GM12892 (cell line): ENCODE results near the gene PHACTR4. TPM values are rescaled to one million over a fixed set of nuclear protein-coding genes. Genes with fewer than 3 reads are reported as not detected.
"Not testable (repeated sequence)": the region's sequence is repeated elsewhere in the genome, so short reads cannot be mapped to it uniquely, and the experiment has no call there.

Source experiments
- DNase-seq: peaks from one replicate; pipeline ENCODE4 v3.0.0; 2011; ENCODE audit not compliant: insufficient read length
- FAIRE-seq: peaks from 2 replicates; lab custom pipeline; 2011; peaks lifted over from hg19 to GRCh38; lab: Jason Lieb, UNC
- POLR2A ChIP-seq: IDR thresholded peaks from 2 replicates; pipeline ENCODE4 v1.6.1; 2011; ENCODE audit warnings: low read depth, low read length, control low read depth
- POLR2AphosphoS5 ChIP-seq: IDR thresholded peaks from 2 replicates; pipeline ENCODE4 v1.6.1; 2011; ENCODE audit warnings: low read depth, low read length, control low read depth
- TAF1 ChIP-seq: IDR thresholded peaks from 2 replicates; pipeline ENCODE4 v1.6.1; 2011; ENCODE audit warnings: low read depth, mild to moderate bottlenecking, control low read depth, low read length, borderline replicate concordance
- polyA plus RNA-seq: library from polyadenylated mRNA; unstranded; fragments of >200 nt; gene quantifications from one replicate; pipeline ENCODE4 v1.2.1, GENCODE V29; 2012; ENCODE audit warnings: missing spikeins, inconsistent platforms; ENCODE audit not compliant: missing spikeins

PHACTR4 gene
- polyA plus RNA-seq = 13.0 TPM

- TF ChIP-seq TAF1 = peak; percentile 44; the same call in 1 of the 2 replicates
- TF ChIP-seq POLR2A = no peak; the same call in 1 of the 2 replicates
- peak; percentile 67 for TF ChIP-seq POLR2AphosphoS5
- DNase-seq (peak; percentile 86), FAIRE-seq (peak; percentile 96)
These were observed at the start of gene PHACTR4 for GRCh38 chr1:28369371-28370238. Gene PHACTR4, plus strand, starts transcription at chr1:28369740. Its CDS starts 37,708 bp downstream, at chr1:28407448.

GRCh38 chr1:28322194-28322593, 47.3 kb upstream of the PHACTR4 start:
- no peak for DNase-seq
- TF ChIP-seq POLR2A (no peak), POLR2AphosphoS5 (no peak), TAF1 (no peak)
- FAIRE-seq = no peak

GRCh38 chr1:28323720-28324119, 45.8 kb upstream of the PHACTR4 start:
- DNase-seq = no peak
- FAIRE-seq = no peak
- TF ChIP-seq POLR2A (no peak), TAF1 (no peak), POLR2AphosphoS5 (no peak)

GRCh38 chr1:28326515-28326914, 43.0 kb upstream of the PHACTR4 start:
- DNase-seq (no peak), FAIRE-seq (no peak)
- no peak for TF ChIP-seq POLR2A
- no peak for TF ChIP-seq TAF1
- TF ChIP-seq POLR2AphosphoS5 = no peak

GRCh38 chr1:28326984-28327383, 42.6 kb upstream of the PHACTR4 start:
- no peak for DNase-seq
- no peak for TF ChIP-seq TAF1
- no peak for TF ChIP-seq POLR2A
- no peak for TF ChIP-seq POLR2AphosphoS5
- no peak for FAIRE-seq

GRCh38 chr1:28327431-28327830, 42.1 kb upstream of the PHACTR4 start:
- not testable (repeated sequence) for FAIRE-seq, DNase-seq

- FAIRE-seq (no peak), DNase-seq (no peak)
- TF ChIP-seq TAF1 = no peak
- no peak for TF ChIP-seq POLR2AphosphoS5
- TF ChIP-seq POLR2A = no peak
These were observed 41.3 kb upstream of the PHACTR4 start for GRCh38 chr1:28328228-28328648.

- no peak for FAIRE-seq
- DNase-seq = no peak
- TF ChIP-seq POLR2A (peak; percentile 4; the same call in 1 of the 2 replicates), POLR2AphosphoS5 (no peak), TAF1 (no peak)
These were observed 40.0 kb upstream of the PHACTR4 start for GRCh38 chr1:28329395-28330153.

GRCh38 chr1:28338897-28339296, 30.6 kb upstream of the PHACTR4 start:
- TF ChIP-seq POLR2A (no peak), TAF1 (no peak), POLR2AphosphoS5 (no peak)
- no peak for FAIRE-seq
- DNase-seq = no peak

- FAIRE-seq (no peak), DNase-seq (no peak)
- TF ChIP-seq TAF1 (no peak), POLR2AphosphoS5 (no peak), POLR2A (no peak)
These were observed 30.0 kb upstream of the PHACTR4 start for GRCh38 chr1:28339551-28339950.

GRCh38 chr1:28340221-28340974, 29.1 kb upstream of the PHACTR4 start:
- TF ChIP-seq TAF1 (no peak), POLR2AphosphoS5 (no peak), POLR2A (no peak)
- FAIRE-seq (no peak), DNase-seq (no peak)

GRCh38 chr1:28341591-28341990, 27.9 kb upstream of the PHACTR4 start:
- DNase-seq (no peak), FAIRE-seq (no peak)
- TF ChIP-seq TAF1 = no peak
- TF ChIP-seq POLR2AphosphoS5 = no peak
- TF ChIP-seq POLR2A = no peak
